HG03196 (cell line): ENCODE data around the gene MMD2.
A peak's percentile ranks its signal among the peaks of the same experiment; 100 is the strongest.
"Not testable (repeated sequence)": the region's sequence is repeated elsewhere in the genome, so short reads cannot be mapped to it uniquely, and the experiment has no call there.

Experiments
- ATAC-seq: cut with Tn5 transposase; IDR thresholded peaks from one replicate; pipeline ENCODE4 v1.9.1; 2021; ENCODE audit not compliant: unreplicated experiment

The MMD2 gene

DNA sequence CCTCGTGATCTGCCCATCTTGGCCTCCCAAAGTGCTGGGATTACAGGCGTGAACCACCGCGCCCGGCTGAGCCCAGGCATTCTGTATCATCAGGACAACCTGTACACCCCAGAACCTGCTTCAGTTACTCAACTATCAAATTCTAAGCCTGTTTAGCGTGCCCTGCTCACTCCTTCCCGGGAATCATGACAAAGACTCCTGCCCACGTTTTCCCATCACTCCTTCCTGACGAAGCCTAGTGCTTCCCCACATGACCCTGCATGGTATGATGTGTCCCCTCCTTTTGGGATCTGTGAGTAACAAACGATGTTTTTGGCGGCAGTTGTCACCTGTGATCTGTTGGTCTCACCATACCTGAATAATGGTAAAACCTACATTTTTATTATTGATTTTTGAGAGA, 63.2 kb downstream of the MMD2 start:
- ATAC-seq: no peak

- ATAC-seq: no peak
Measured at GRCh38 chr7:4894482-4894881, 64.5 kb downstream of the MMD2 start.

DNA sequence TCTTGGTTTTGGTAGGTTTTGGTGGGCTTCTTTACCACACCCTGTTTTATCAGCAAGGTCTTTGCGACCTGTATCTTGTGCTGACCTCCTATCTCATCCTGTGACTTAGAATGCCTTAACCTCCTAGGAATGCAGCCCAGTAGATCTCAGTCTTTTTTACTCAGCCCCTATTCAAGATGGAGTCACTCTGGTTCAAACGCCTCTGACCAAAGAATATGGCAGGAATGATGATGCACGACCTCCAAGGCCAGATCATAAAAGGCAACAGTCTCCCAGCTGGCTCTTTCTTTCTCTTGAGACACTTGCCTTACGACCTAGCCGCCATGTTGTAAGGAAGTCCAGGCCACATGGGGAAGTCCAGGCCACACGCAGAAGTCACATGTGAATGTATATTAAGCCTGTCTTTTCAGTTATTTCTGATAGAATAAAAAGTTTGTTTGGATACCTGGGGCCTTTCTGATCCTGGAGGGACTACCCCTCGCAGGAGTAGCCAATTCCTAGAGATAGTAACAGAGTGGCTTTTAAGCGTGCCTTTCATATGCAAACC, 65.0 kb downstream of the MMD2 start:
- ATAC-seq: no peak

DNA sequence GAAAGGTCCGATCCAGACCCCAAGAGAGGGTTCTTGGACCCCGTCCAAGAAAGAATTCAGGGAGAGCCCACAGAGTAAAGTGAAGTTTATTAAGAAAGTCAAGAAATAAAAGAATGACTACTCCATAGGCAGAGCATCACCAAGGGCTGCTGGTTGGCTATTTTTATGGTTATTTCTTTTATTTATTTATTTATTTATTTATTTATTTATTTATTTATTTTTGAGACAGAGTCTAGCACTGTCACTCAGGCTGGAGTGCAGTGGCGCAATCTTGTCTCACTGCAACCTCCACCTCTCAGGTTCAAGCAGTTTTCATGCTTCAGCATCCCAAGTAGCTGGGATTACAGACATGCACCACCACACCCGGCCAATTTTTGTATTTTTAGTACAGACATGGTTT, 65.8 kb downstream of the MMD2 start:
- not testable (repeated sequence) for ATAC-seq

DNA sequence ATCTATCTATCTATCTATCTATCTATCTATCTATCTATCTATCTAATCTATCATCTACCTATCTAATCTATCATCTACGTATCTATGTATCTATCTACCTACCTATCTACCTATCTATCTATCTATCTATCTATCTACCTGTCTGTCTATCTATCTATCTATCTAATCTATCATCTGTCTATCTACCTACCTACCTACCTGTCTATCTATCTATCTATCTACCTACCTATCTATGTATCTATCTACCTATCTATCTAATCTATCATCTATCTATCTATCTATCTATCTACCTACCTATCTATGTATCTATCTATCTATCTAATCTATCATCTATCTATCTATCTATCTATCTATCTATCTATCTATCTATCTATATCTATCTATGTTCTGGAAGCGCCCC, 67.5 kb downstream of the MMD2 start:
- ATAC-seq: not testable (repeated sequence)

DNA sequence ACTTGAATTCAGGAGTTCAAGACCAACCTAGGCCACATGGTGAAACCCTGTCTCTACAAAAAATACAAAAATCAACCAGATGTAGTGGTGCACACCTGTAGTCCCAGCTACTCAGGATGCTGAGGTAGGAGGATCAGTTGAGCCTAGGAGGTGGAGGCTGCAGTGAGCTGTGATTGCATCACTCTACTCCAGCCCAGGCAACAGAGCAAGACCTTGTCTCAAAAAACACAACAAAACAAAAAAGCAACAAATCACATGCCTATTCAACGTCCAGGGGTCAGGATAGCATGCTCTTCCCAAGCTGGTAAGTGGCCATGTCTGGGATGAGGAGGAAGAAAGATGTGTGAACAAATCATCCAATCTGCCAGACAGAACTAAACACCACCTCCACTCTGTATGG, 69.3 kb downstream of the MMD2 start:
- ATAC-seq: no peak

DNA sequence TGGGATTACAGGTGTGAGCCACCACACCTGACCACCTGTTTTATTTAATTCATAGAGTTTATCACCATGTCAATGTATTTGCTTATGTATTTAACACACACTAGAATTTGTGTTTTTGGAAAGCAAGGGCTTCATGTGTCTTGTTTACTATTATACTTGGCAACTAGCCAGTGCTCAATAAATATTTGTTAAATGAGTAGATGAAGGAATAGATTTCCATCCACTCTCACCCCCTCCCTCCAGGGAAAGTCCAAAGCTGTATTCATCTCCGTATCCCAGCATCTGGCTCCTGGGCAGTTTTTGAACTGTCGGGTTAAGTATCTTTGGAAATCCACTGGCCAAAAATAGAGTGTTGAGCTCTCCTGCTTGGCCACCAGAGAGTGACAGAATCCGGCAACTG, 70.8 kb downstream of the MMD2 start:
- no peak for ATAC-seq

DNA sequence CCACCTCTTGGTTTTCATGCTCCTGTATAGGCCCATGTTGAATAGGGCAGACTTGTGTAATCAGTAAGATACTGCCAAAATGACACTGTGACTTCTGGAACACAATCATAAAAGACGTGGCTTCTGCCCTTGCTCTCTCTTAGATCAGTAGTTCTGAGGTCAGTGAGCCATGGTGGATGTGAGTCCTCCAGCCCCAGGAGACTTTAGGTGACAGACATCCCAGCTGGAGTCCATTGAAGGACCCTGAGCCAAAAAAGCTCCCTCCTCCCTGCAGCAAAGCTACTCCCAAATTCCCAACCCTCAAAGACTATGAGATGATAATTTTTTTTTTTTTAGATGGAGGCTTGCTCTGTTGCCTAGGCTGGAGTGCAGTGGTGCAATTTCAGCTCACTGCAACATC, 72.3 kb downstream of the MMD2 start:
- ATAC-seq: no peak

DNA sequence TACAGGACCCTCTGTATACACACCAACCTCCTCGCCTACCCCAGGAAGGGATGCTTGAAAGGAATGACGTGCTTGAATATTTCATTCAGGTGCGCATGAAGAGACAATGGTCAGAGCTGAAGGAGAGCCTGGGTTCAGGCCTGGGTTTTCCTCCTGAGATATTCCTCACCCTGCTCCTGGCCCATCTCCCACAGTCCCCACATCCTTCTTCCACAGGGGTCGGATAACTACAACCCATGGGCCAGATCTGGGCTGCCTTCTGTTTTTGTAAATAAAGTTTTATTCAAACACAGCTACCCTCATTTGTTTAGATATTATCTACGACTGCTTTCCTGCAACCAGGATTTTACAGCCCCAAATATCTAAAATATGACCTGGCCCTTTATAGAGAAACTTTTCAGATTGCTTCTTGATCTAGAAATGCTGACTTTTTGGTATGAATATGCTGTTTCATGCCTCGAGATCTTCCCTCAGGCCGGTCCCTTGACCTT, 73.6 kb downstream of the MMD2 start:
- ATAC-seq: no peak

DNA sequence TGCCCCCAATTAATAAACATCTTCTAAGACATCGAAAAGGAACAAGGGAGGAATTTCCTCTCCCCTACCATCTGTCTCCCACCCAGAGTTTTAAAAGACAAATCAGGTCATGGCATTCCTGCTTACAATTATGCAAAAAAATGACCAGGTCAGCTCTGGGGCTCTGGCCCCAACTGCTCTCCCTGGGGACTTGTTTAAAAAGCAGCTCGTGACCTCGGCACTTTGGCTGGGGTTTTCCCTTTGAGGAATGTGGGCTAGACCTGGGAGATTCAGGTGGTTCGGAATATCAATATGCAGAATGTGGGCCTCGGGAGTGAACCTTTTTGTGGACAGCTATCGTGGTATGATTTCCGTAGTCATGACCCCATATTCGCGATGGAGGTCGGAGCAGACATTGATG, 74.8 kb downstream of the MMD2 start:
- ATAC-seq: no peak

GRCh38 chr7:4883372-4884144, 75.4 kb downstream of the MMD2 start, which contains the start of gene RADIL:
RADIL (minus strand) TSS chr7:4883716; CDS start chr7:4878139, 5,577 bp downstream.
- ATAC-seq: peak; percentile 77

- ATAC-seq: no peak
Measured at GRCh38 chr7:4883033-4883371, 76.0 kb downstream of the MMD2 start.

DNA sequence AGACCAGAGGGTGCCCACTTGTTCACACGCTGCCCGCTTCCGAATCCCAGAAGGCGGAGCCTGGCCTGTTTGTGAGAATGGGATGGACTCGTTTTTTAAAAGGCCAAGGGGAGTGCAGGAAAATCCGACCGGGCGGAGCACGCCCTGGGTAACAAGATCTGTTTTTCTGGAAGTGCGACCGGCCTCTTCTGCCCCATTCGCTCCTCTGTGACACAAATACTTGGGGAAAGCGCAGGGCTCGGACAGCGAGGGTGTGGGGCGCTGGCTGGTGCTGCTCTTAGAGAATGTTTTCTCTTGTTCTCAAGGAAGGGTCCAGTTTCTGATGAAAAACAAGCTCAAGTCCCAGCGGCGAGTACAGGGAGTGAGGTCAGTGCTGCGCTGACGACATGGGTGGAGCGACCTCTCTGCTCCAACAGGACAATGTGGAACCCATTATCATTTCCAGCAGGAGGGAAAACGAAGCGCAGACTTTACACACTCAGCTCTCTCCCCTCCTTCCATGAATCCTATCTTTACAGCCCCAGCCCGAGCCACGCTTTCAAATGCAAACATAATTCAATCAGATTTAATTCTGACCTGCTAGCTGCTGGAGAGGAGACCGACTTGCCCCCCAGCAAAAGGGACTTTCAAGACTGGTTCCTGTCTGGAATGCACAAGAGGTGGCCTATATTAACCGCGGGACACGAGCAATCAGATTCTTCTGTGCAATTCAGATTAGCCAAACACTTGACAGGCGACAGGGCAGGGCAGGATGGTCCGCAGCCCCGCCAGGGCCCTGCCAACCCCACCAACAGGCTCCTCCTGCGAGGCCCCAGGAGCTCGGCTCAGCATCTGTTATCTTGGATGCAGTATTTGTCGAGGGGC, 76.6 kb downstream of the MMD2 start:
- no peak for ATAC-seq

- no peak for ATAC-seq
Measured at GRCh38 chr7:4880218-4880617, 78.8 kb downstream of the MMD2 start.

- ATAC-seq: no peak
Measured at GRCh38 chr7:4879396-4880081, 79.4 kb downstream of the MMD2 start.

GRCh38 chr7:4878336-4879335, 80.4 kb downstream of the MMD2 start:
- no peak for ATAC-seq

DNA sequence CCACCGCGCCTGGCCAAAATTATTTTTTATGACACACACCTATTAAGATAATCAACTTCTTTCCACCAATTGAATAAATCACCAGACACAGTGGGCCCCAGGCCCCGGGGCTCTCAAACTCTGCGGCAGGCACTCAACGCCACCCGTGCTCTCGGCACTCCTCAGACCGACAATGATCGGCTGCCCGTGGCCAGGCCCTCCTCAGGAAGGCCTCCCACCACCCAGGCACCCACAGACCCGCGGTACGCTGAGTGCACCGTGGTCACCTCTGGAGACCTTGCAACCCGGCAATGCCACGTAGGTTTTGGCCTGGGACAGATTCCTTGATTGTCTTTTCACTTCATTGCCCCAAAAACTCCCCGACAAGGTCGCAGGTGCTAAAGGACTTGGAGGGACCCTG, 82.4 kb downstream of the MMD2 start:
- no peak for ATAC-seq

DNA sequence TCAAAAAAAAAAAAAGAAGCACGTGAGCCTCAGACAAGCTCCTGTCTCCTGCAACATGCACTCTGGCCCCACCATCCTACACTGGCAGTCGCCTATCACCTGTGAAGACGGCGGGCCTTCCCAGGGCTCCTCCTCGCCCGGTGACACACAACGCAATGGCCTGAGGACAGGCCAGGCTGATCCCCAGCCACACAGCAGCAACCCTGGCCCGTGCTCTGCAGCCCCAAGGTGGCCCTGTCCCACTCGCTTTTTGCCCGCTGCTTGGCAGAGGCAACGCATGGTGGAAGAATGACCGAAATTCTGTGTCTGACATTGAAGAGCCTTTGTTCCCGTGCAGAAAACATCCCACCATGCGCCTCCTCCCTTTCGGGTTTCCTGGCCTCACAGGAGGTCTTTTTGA, 83.6 kb downstream of the MMD2 start:
- ATAC-seq: no peak

DNA sequence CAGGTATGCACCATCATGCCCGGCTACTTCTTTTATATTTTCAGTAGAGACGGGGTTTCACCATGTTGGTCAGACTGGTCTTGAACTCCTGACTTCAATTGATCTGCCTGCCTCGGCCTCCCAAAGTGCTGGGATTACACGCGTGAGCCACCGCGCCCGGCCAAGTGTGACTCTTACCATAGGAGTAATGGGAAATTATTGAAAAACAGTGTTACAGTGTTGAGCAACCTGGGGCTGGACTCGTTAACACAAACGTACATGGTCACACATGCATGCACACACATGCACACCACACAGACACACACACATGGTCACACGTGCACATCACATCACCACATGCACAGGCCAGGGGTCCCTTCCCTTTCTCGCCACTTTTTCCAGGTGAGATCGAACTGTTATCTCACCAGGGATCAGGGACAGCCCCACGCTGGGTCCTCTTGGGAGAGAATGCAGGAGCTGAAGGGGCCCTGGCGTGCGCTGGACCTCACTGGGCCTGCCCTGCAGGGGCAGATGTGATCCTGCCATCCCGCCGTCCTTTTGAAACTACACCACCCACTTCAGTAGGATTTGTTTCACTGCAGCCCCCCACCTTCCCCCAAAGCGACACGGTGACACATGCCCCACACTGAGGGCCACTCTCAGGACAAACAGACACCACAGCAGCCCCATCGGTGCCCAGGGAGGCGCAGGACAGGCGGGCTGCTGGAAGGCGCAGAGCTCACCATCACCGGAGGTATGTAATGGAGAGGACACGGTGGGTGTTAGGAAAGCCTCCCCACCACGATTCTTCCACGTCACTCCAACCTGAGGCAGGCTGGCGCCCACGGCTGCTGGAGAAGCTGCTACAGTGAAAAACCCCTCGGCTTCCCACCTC, 85.7 kb downstream of the MMD2 start:
- no peak for ATAC-seq
